SK-N-SH (cell line): Measurements from ENCODE around the gene SPRR1A. TPM values are rescaled to one million over a fixed set of nuclear protein-coding genes. Genes with fewer than 3 reads are reported as not detected.

Experiments used
- CTCF ChIA-PET: fragments of 300-600, 350-600 bp; formaldehyde crosslinking; extraction: SDS; loops from one replicate; lab custom pipeline; 2021; lab: Yijun Ruan, JAX
- POLR2A ChIA-PET: fragments of 350-600 bp; sonication (Branson Sonifier 250); formaldehyde crosslinking; extraction: SDS; loops from one replicate; lab custom pipeline; 2020; ENCODE audit warnings: antibody characterized with exemption, inconsistent platforms; lab: Yijun Ruan, JAX
- DNase-seq: peaks from one replicate; pipeline ENCODE4 v3.0.0; 2012
- H2AFZ ChIP-seq: fragments of 200-600 bp; sonication (generic); 2 replicates; pipeline ENCODE4 v1.8.1; 2016; ENCODE audit warnings: antibody characterized with exemption, mild to moderate bottlenecking, low read depth
- H3F3A ChIP-seq: fragments of 200-600 bp; sonication (generic); replicated peaks from 2 replicates; pipeline ENCODE3; 2016; ENCODE audit warnings: antibody characterized with exemption, mild to moderate bottlenecking; ENCODE audit not compliant: insufficient read depth
- H3K27ac ChIP-seq, 2 experiments: fragments of 200-500 bp in 1 of 2; fragments of 200-600 bp in 1 of 2; sonication (Bioruptor generic) in 1 of 2; sonication (generic), shearing (Covaris generic) in 1 of 2; 2 replicates each; pipeline versions ENCODE4 v1.5.1 to v1.6.1; 2014 to 2016; ENCODE audit warnings: low read depth in 2 of 2, inconsistent platforms in 1 of 2, low read length in 1 of 2, mild to moderate bottlenecking in 1 of 2, mixed read lengths in 1 of 2
- H3K27me3 ChIP-seq: fragments of 200-600 bp; sonication (generic), shearing (Covaris generic); 2 replicates; pipeline ENCODE4 v1.6.1; 2016; ENCODE audit warnings: mixed run types; ENCODE audit not compliant: insufficient read depth
- H3K36me3 ChIP-seq, 2 experiments: fragments of 200-500 bp in 1 of 2; fragments of 200-600 bp in 1 of 2; sonication (Bioruptor generic) in 1 of 2; sonication (generic) in 1 of 2; replicated peaks in 1 of 2; 2 replicates each; pipeline versions ENCODE3 to v1.5.1; 2014 to 2016; ENCODE audit warnings: low read length in 1 of 2, mild to moderate bottlenecking in 1 of 2; ENCODE audit not compliant: insufficient read depth in 2 of 2, control insufficient read depth in 1 of 2
- H3K4me1 ChIP-seq, 2 experiments: fragments of 200-500 bp in 1 of 2; fragments of 200-600 bp in 1 of 2; sonication (Bioruptor generic) in 1 of 2; sonication (generic), shearing (Covaris generic) in 1 of 2; 2 replicates each; pipeline versions ENCODE4 v1.5.1 to v1.6.1; 2014 to 2016; ENCODE audit warnings: low read depth in 1 of 2, low read length in 1 of 2, mixed run types in 1 of 2; ENCODE audit not compliant: insufficient read depth in 2 of 2, control insufficient read depth in 1 of 2
- H3K4me2 ChIP-seq: fragments of 200-600 bp; sonication (generic), shearing (Covaris generic); 2 replicates; pipeline ENCODE4 v1.6.1; 2017; ENCODE audit warnings: mixed run types
- H3K4me3 ChIP-seq, 2 experiments: fragments of 200-500 bp in 1 of 2; fragments of 200-600 bp in 1 of 2; sonication (Bioruptor generic) in 1 of 2; sonication (generic), shearing (Covaris generic) in 1 of 2; 2 replicates each; pipeline versions ENCODE4 v1.5.1 to v1.8.1; 2014 to 2016; ENCODE audit warnings: low read depth in 2 of 2, inconsistent platforms in 1 of 2, low read length in 1 of 2, mild to moderate bottlenecking in 1 of 2, mixed read lengths in 1 of 2, moderate library complexity in 1 of 2
- H3K79me2 ChIP-seq: fragments of 200-600 bp; sonication (generic); 2 replicates; pipeline ENCODE4 v1.8.1; 2017; ENCODE audit warnings: mild to moderate bottlenecking; ENCODE audit not compliant: insufficient read depth
- H3K9ac ChIP-seq: fragments of 200-600 bp; sonication (generic); 2 replicates; pipeline ENCODE4 v1.6.1; 2017; ENCODE audit warnings: mixed run types
- H3K9me2 ChIP-seq: fragments of 200-600 bp; sonication (generic); 2 replicates; pipeline ENCODE4 v1.6.1; 2017; ENCODE audit warnings: mixed run types
- H3K9me3 ChIP-seq: fragments of 200-600 bp; sonication (generic); 2 replicates; pipeline ENCODE4 v1.6.1; 2017; ENCODE audit warnings: mixed run types, mild to moderate bottlenecking, moderate library complexity
- H4K20me1 ChIP-seq: fragments of 200-600 bp; sonication (generic); 2 replicates; pipeline ENCODE4 v1.6.1; 2017; ENCODE audit warnings: mild to moderate bottlenecking, mixed run types; ENCODE audit not compliant: insufficient read depth
- CTCF ChIP-seq: fragments of 200-600 bp; sonication (generic); IDR thresholded peaks from 2 replicates; pipeline ENCODE4 v1.6.1; 2017; ENCODE audit warnings: antibody characterized with exemption, mild to moderate bottlenecking, moderate library complexity
- EP300 ChIP-seq, 2 experiments: IDR thresholded peaks; 2 replicates each; pipeline versions ENCODE4 v1.4.0 to v1.6.1; 2012; ENCODE audit warnings: borderline replicate concordance in 1 of 2, low read depth in 1 of 2, low read length in 1 of 2
- GABPA ChIP-seq: IDR thresholded peaks from 2 replicates; pipeline ENCODE4 v1.4.0; 2012; ENCODE audit warnings: low read depth, mild to moderate bottlenecking
- GATA2 ChIP-seq: sonication (generic); formaldehyde crosslinking; IDR thresholded peaks from 2 replicates; pipeline ENCODE4 v1.5.0; 2020; ENCODE audit warnings: mild to moderate bottlenecking, missing genetic modification reagents
- MEF2A ChIP-seq: IDR thresholded peaks from 2 replicates; pipeline ENCODE4 v1.4.0; 2012; ENCODE audit warnings: low read depth, borderline replicate concordance
- NRF1 ChIP-seq: IDR thresholded peaks from 2 replicates; pipeline ENCODE4 v1.6.1; 2012; ENCODE audit warnings: low read depth, mild to moderate bottlenecking, low read length
- POLR2AphosphoS5 ChIP-seq: IDR thresholded peaks from 2 replicates; pipeline ENCODE4 v1.6.1; 2012; ENCODE audit warnings: low read depth, low read length
- RAD21 ChIP-seq: IDR thresholded peaks from 2 replicates; pipeline ENCODE4 v1.6.1; 2012; ENCODE audit warnings: mild to moderate bottlenecking, low read length
- RCOR1 ChIP-seq: fragments of 150-350 bp; IDR thresholded peaks from 2 replicates; pipeline ENCODE4 v1.6.1; 2017; ENCODE audit warnings: antibody characterized with exemption, low read length
- REST ChIP-seq: IDR thresholded peaks from 2 replicates; pipeline ENCODE4 v1.6.1; 2012; ENCODE audit warnings: mild to moderate bottlenecking, low read depth, low read length, moderate library complexity
- RFX5 ChIP-seq: IDR thresholded peaks from 2 replicates; pipeline ENCODE4 v1.6.1; 2012; ENCODE audit warnings: mild to moderate bottlenecking, improper control_type of control experiment, low read length
- RXRA ChIP-seq: IDR thresholded peaks from 2 replicates; pipeline ENCODE4 v1.4.0; 2012; ENCODE audit warnings: low read depth, mild to moderate bottlenecking, borderline replicate concordance
- TAF1 ChIP-seq: IDR thresholded peaks from 2 replicates; pipeline ENCODE4 v1.6.1; 2012; ENCODE audit warnings: low read depth, mild to moderate bottlenecking, low read length, moderate library complexity, borderline replicate concordance
- TCF12 ChIP-seq: IDR thresholded peaks from 2 replicates; pipeline ENCODE4 v1.4.0; 2012
- TEAD4 ChIP-seq: IDR thresholded peaks from 2 replicates; pipeline ENCODE4 v1.4.0; 2012; ENCODE audit warnings: mild to moderate bottlenecking, borderline replicate concordance; ENCODE audit not compliant: insufficient read depth
- WGBS: methylation state at CpG from one replicate; pipeline ENCODE4 v1.1.6; 2017; ENCODE audit warnings: low lambda C conversion rate; 5-methylcytosine and 5-hydroxymethylcytosine counted together
- polyA plus RNA-seq, 3 experiments: library from polyadenylated mRNA; depleted of rRNA; stranded (reverse); fragments of >200 nt; gene quantifications; 2 replicates each; pipeline ENCODE4 v1.2.3, GENCODE V29; 2012
- TF ChIP-seq, protein P1 (sequence below): fragments of 150-350 bp; IDR thresholded peaks from 2 replicates; pipeline ENCODE4 v1.6.1; 2017; ENCODE audit warnings: antibody characterized with exemption, low read length, low read depth, borderline replicate concordance

Gene SPRR1A
- polyA plus RNA-seq, 1 of the 3 experiments (the other 2 are of a cell fraction), result not detected

- POLR2A ChIA-PET, result no interaction called here
- TF ChIP-seq GATA2 (CRISPR knock-in tag), result no peak
- TF ChIP-seq POLR2AphosphoS5, result no peak
- TF ChIP-seq TAF1, result no peak
- TF ChIP-seq TEAD4, result no peak
- no peak for TF ChIP-seq NRF1
- no peak for TF ChIP-seq EP300 (IDR thresholded peaks at IDR 0.05; ENCODE audit: borderline replicate concordance in 1 of 2, low read depth in 1 of 2, low read length in 1 of 2)
- TF ChIP-seq GABPA, result no peak
- no peak for TF ChIP-seq CTCF
- TF ChIP-seq RXRA, result no peak
- TF ChIP-seq, protein P1, sequence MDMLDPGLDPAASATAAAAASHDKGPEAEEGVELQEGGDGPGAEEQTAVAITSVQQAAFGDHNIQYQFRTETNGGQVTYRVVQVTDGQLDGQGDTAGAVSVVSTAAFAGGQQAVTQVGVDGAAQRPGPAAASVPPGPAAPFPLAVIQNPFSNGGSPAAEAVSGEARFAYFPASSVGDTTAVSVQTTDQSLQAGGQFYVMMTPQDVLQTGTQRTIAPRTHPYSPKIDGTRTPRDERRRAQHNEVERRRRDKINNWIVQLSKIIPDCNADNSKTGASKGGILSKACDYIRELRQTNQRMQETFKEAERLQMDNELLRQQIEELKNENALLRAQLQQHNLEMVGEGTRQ, result no peak
- TF ChIP-seq MEF2A, result no peak
- no peak for TF ChIP-seq RAD21
- TF ChIP-seq RCOR1, result no peak
- no peak for TF ChIP-seq TCF12
- no peak for TF ChIP-seq RFX5
- no peak for TF ChIP-seq REST
- 5% methylated on average over 1 of the region's 1 CpG for WGBS
Measured at GRCh38 chr1:152976688-152977087, 7.2 kb upstream of the SPRR1A start.

More at GRCh38 chr1:152976688-152977087, 7.2 kb upstream of the SPRR1A start:
- no peaks in the 10 kb centered on the region for H3K4me1 ChIP-seq
- H3K4me2 ChIP-seq, result no peak overlapping the region
- no peaks in the 10 kb centered on the region for H3K9me3 ChIP-seq
- H3K27ac ChIP-seq, result no peak overlapping the region
- no peak overlapping the region for H3K9ac ChIP-seq
- no peaks in the 10 kb centered on the region for H3K36me3 ChIP-seq
- CTCF ChIA-PET, result no interaction called here
- H4K20me1 ChIP-seq, result no peaks in the 10 kb centered on the region
- H3K4me3 ChIP-seq, result no peak overlapping the region
- no peaks in the 10 kb centered on the region for H3F3A ChIP-seq
- 0 out of 2 replicates have a peak, but pooled peaks cover 6% of the 10 kb centered on the region for H3K27me3 ChIP-seq
- DNase-seq, result no peak
- no peak overlapping the region for H2AFZ ChIP-seq
- no peaks in the 10 kb centered on the region for H3K9me2 ChIP-seq
- no peaks in the 10 kb centered on the region for H3K79me2 ChIP-seq
